Spleen (tissue), 11 donors: ENCODE measurements around the gene C2CD2. TPM values are rescaled to one million over a fixed set of nuclear protein-coding genes. Genes with fewer than 3 reads are reported as not detected.

Source experiments
- DNase-seq: peaks from one replicate; pipeline ENCODE4 v3.0.0-alpha.2; 2020
- H3K27ac ChIP-seq, 8 donors: fragments of 200-600 bp; sonication (generic) in 7 of 8; 1 replicate in 4 of 8; 2 replicates in 4 of 8; pipeline versions ENCODE4 v1.5.0 to v1.8.0; 2016 to 2021; ENCODE audit warnings: inconsistent platforms in 4 of 8, mild to moderate bottlenecking in 4 of 8, moderate library complexity in 1 of 8
- H3K27me3 ChIP-seq, 7 donors: fragments of 200-600 bp; sonication (generic) in 6 of 7; replicated peaks in 1 of 7; 1 replicate in 4 of 7; 2 replicates in 3 of 7; pipeline versions ENCODE4 v1.5.0 to v1.8.0; 2016 to 2021; ENCODE audit warnings: inconsistent platforms in 3 of 7, mild to moderate bottlenecking in 1 of 7
- H3K36me3 ChIP-seq, 6 donors: fragments of 200-600 bp; sonication (generic) in 5 of 6; 1 replicate in 4 of 6; 2 replicates in 2 of 6; pipeline versions ENCODE4 v1.5.0 to v1.8.0; 2016 to 2021; ENCODE audit warnings: inconsistent platforms in 2 of 6
- H3K4me1 ChIP-seq, 6 donors: fragments of 200-600 bp; sonication (generic) in 5 of 6; 1 replicate in 3 of 6; 2 replicates in 3 of 6; pipeline versions ENCODE4 v1.5.0 to v1.8.0; 2016 to 2021; ENCODE audit warnings: inconsistent platforms in 3 of 6
- H3K4me3 ChIP-seq, 8 donors: fragments of 200-600 bp; sonication (generic) in 7 of 8; 1 replicate in 4 of 8; 2 replicates in 4 of 8; pipeline versions ENCODE4 v1.5.0 to v1.8.0; 2016 to 2021; ENCODE audit warnings: inconsistent platforms in 4 of 8, mild to moderate bottlenecking in 4 of 8, moderate library complexity in 2 of 8
- H3K9me3 ChIP-seq, 8 donors: fragments of 200-600 bp; sonication (generic) in 7 of 8; 1 replicate in 4 of 8; 2 replicates in 4 of 8; pipeline versions ENCODE4 v1.5.0 to v1.8.0; 2016 to 2021; ENCODE audit warnings: inconsistent platforms in 4 of 8
- POLR2A ChIP-seq, 3 donors: fragments of 450-650 bp; IDR thresholded peaks; one replicate each; pipeline ENCODE4 v1.5.1; 2017; ENCODE audit warnings: antibody characterized with exemption in 3 of 3, mild to moderate bottlenecking in 1 of 3
- POLR2AphosphoS5 ChIP-seq, 3 donors: sonication (generic); formaldehyde crosslinking; IDR thresholded peaks; one replicate each; pipeline ENCODE4 v1.5.1; 2017; ENCODE audit warnings: antibody characterized with exemption in 3 of 3
- WGBS, 5 donors: extraction: QIAGEN DNeasy Blood & Tissue Kit in 3 of 5; methylation state at CpG; one replicate each; pipeline versions ENCODE4 v1.1.5 to v1.1.7; 2013 to 2018; 5-methylcytosine and 5-hydroxymethylcytosine counted together
- intact Hi-C: fragments of 100-400 bp; cut with DNase I; formaldehyde crosslinking; loops from one replicate; pipeline ENCODE4 v1.15.0; 2023; ENCODE audit warnings: low total_unique reads
- polyA plus RNA-seq, 3 donors: library from polyadenylated mRNA; stranded (reverse); fragments of 200-250 nt; gene quantifications; one replicate each; pipeline ENCODE4 v1.2.1, GENCODE V29; 2013
- total RNA-seq, 7 donors: library from RNA; depleted of rRNA in 3 of 7; stranded (reverse); fragments of >200 nt in 3 of 7; fragmentation: NEBNext Ultra II Directional in 4 of 7; extraction: Animal tissue kit (Norgen Biotek cat#: 25700) in 4 of 7; gene quantifications; one replicate each; pipeline versions ENCODE4 v1.1.0 to v1.2.1, GENCODE V29; 2016 to 2021
- TF ChIP-seq, protein P1 (sequence below), 11 experiments: fragments of 200-600 bp in 7 of 11; fragments of 450-650 bp in 4 of 11; sonication (generic) in 4 of 11; IDR thresholded peaks in 8 of 11; conservative IDR thresholded peaks in 3 of 11; 1 replicate in 7 of 11; 2 replicates in 4 of 11; pipeline versions ENCODE4 v1.4.0 to v1.8.0; 2016 to 2021; ENCODE audit warnings: antibody characterized with exemption in 11 of 11, inconsistent platforms in 4 of 11, mild to moderate bottlenecking in 1 of 11
- donor health status: healthy with polysubstance abuse.
- donor health status: DM: no; HTN: no; CAD: no; lungs with moderate emphysema.
- donor health status: DM: no; HTN: no; CAD: no.
- donor health status: Bipolar disorder and iron deficiency.
- donor health status: healthy.
- donor health status: DM: no; HTN: no; CAD: no.
- donor health status: DM: yes; HTN: yes; CAD: no.

C2CD2 gene
- total and polyA plus RNA-seq, 10 donors = 12.9 to 163 (median 98.9) TPM

DNA sequence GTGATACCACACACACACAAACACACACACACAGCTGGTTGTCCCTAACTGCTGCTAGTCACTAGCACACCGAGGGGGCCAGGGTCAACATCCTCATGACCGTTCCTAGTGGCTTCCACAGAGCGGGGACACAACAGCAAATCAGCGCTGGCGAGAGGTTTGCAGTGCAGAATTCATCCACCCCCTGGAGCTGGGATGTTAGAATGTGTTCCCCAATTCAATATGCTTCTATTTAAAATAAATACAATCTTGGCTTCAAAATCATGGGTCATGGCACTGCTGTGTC is 16.2 kb upstream of the C2CD2 start:
- Histone ChIP-seq H3K36me3 (no peaks in the 10 kb centered on the region), H3K9me3 (no peaks in the 10 kb centered on the region), H3K27ac (no peak overlapping the region), H3K4me3 (no peak overlapping the region), H3K27me3 (no peaks in the 10 kb centered on the region), H3K4me1 (peaks cover 0 to 27% (median 16%) of the 10 kb centered on the region in 6 donors)
- TF ChIP-seq POLR2A (IDR thresholded peaks at IDR 0.05) = no peak
- WGBS, 5 donors = 90 to 100% (median 91%) methylated on average over 3 to 5 of the region's 5 CpGs
- DNase-seq = no peak
- intact Hi-C loops = no loop called here

DNA sequence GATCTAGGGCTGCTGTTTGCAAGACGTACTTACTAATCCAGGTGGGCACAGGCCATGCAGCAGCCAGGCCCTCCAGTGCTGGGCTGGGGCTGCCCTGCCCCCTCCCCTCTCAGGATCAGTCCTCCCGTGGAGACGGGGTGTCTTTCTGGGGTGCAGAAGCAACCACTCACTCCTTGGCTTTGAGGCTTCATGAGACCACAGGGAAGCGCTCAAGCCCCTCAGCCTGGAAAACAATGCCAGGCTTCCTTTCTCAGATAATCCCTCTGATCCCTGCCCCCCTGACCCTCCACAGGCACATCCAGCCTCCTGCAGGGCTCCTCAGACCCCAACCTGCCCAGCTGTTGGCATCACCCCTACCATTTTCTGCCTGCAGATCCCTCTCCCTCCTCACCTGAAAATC is 13.9 kb upstream of the C2CD2 start:
- peak; percentile 56 for DNase-seq
- Histone ChIP-seq H3K36me3 (no peaks in the 10 kb centered on the region), H3K4me3 (no peak overlapping the region), H3K9me3 (no peaks in the 10 kb centered on the region), H3K4me1 (peaks cover 0 to 10% (median 1%) of the 10 kb centered on the region in 6 donors), H3K27me3 (peaks cover 0 to 6% (median 0%) of the 10 kb centered on the region in 7 donors), H3K27ac (no peak overlapping the region)
- intact Hi-C loops = no loop called here
- 91 to 100% (median 95%) methylated on average over 3 to 4 of the region's 4 CpGs for WGBS, 5 donors
- TF ChIP-seq POLR2A (IDR thresholded peaks at IDR 0.05) (no peak), POLR2AphosphoS5 (IDR thresholded peaks at IDR 0.05) (no peak)
- TF ChIP-seq, protein P1, sequence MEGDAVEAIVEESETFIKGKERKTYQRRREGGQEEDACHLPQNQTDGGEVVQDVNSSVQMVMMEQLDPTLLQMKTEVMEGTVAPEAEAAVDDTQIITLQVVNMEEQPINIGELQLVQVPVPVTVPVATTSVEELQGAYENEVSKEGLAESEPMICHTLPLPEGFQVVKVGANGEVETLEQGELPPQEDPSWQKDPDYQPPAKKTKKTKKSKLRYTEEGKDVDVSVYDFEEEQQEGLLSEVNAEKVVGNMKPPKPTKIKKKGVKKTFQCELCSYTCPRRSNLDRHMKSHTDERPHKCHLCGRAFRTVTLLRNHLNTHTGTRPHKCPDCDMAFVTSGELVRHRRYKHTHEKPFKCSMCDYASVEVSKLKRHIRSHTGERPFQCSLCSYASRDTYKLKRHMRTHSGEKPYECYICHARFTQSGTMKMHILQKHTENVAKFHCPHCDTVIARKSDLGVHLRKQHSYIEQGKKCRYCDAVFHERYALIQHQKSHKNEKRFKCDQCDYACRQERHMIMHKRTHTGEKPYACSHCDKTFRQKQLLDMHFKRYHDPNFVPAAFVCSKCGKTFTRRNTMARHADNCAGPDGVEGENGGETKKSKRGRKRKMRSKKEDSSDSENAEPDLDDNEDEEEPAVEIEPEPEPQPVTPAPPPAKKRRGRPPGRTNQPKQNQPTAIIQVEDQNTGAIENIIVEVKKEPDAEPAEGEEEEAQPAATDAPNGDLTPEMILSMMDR (IDR thresholded peaks at IDR 0.05 in 8 of 11, conservative IDR thresholded peaks at IDR 0.05 in 3 of 11) = no peak

DNA sequence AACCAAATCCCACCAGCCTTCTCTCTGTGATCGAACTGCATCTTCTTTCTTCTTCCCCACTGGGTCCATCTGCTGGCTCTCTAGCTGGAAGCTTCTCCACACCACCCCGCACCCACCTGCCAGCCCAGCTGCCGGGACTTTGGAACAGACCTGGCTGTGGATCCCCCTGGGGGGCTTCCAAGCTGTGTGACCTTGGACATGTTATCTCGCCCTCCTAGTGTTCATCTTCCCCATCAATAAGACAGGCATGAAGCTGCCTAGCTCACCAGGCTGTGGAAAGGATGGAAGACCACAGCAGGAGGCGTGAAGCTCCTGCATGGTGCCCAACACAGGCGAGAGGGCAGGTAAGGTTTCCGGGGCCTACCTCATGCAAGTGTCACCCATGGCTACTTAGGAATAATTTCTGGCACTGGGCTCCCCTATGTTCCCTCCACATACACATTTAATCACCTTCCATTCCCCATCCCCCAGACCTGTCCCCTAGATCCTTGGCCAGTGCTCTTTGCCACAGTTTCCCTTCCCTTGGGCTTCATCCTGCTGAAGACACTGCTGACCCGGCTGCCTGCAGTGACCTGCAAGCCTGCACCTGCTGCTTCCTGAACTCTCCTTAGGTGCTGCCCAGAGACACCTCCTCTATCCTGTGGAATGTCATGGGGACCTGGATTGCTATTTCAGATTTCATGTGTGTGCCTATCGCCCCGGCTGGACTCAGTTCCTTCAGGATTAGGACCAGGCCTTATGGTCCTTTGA is 13.2 kb upstream of the C2CD2 start:
- peak; percentile 61 for DNase-seq
- intact Hi-C loops = no loop called here
- WGBS, 5 donors = 82 to 97% (median 95%) methylated on average over 10 of the region's 10 CpGs
- Histone ChIP-seq H3K9me3 (no peaks in the 10 kb centered on the region), H3K4me3 (no peak overlapping the region), H3K27ac (no peak overlapping the region), H3K36me3 (no peaks in the 10 kb centered on the region), H3K4me1 (peaks cover 0 to 11% (median 1%) of the 10 kb centered on the region in 6 donors), H3K27me3 (peaks cover 0 to 11% (median 0%) of the 10 kb centered on the region in 7 donors)
- TF ChIP-seq POLR2AphosphoS5 (IDR thresholded peaks at IDR 0.05) (no peak), POLR2A (IDR thresholded peaks at IDR 0.05) (no peak)
- TF ChIP-seq, protein P1 (IDR thresholded peaks at IDR 0.05 in 8 of 11, conservative IDR thresholded peaks at IDR 0.05 in 3 of 11) = no peak

DNA sequence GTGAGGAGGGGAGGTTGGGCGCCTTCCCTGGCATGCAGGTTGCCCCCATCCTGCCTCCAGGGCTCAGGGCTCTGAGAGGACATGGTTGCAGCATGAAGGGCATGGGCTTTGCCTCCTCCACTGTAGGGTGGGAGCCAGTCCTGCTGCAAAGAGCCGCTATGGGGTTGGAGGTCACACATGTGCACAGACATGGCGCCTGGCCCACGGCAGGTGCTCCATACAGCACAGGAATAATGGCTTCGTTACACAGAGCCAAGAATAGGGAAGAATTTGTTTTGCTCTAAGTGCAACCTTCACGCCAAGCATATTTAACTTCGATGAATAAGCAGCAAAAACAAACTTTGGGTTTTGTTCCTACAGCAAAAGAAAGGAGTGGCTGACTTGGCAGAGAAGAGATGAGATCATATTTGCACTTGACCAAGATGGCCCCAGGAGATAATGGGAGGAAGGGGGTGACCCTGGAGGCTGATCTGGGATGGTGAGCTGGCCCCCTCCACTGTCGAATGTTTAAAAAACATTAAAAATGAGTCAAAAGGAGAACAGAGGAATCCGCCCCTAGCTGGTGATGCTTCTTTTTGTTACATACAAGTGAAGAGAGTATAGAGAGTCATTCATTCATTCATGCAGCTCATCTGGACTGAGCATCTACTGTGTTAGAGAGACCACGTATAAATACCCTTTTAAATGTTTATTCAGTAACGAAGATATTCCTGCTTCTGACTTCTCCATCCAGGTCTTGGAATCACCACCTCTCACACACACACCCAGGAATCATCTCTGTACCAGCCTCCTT is 12.4 kb upstream of the C2CD2 start:
- intact Hi-C loops = no loop called here
- Histone ChIP-seq H3K27ac (no peak overlapping the region), H3K27me3 (peaks cover 0 to 17% (median 0%) of the 10 kb centered on the region in 7 donors), H3K4me1 (peaks cover 0 to 17% (median 8%) of the 10 kb centered on the region in 6 donors), H3K9me3 (no peaks in the 10 kb centered on the region), H3K4me3 (no peak overlapping the region), H3K36me3 (no peaks in the 10 kb centered on the region)
- peak; percentile 57 for DNase-seq
- 79 to 88% (median 84%) methylated on average over 11 of the region's 11 CpGs for WGBS, 5 donors
- no peak for TF ChIP-seq POLR2AphosphoS5 (IDR thresholded peaks at IDR 0.05)
- no peak for TF ChIP-seq POLR2A (IDR thresholded peaks at IDR 0.05)
- TF ChIP-seq, protein P1 (IDR thresholded peaks at IDR 0.05 in 8 of 11, conservative IDR thresholded peaks at IDR 0.05 in 3 of 11) = no peak
